ENCODE data around the gene GOLGA8G.
"Not testable (repeated sequence)": the region's sequence is repeated elsewhere in the genome, so short reads cannot be mapped to it uniquely, and the experiment has no call there.

DNA sequence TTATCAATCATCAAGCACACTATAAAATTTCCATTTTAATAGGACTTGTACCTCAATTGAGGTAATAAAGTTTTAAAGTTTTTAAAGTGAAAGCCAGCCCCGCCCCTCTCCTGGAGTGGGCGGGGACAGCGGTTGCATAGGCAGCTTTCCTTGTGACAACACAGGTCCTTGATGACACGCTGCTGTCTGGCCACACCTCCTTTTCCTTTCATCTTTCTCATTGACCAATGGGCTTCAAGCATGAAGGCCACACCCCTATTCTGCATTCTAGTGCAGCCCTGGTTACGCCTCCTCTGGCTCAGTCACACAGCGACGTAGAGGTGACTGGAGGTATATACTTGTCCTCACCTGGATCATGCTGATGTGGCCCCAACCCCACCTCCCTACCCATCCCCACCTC, 20.5 kb upstream of the GOLGA8G start, which contains the start of gene GOLGA6L25:
- TF ChIP-seq HDGF (IDR thresholded peaks at IDR 0.05; ENCODE audit: borderline replicate concordance); SP1 (IDR thresholded peaks at IDR 0.05); BHLHE40 (IDR thresholded peaks at IDR 0.05; ENCODE audit: borderline replicate concordance); NFRKB (IDR thresholded peaks at IDR 0.05): not testable (repeated sequence)

Measured in HEK293T (cell line).